Coronary artery (tissue), 2 donors: ENCODE results near the gene KCTD1.

ENCODE experiments used
- DNase-seq: peaks from one replicate; pipeline ENCODE4 v3.0.0-alpha.2; 2017; ENCODE audit warnings: low spot score
- H3K27ac ChIP-seq, 2 donors: fragments of 200-600 bp; sonication (generic); one replicate each; pipeline ENCODE4 v1.5.1; 2016 to 2019
- H3K4me3 ChIP-seq: fragments of 200-600 bp; sonication (generic); 2 replicates; pipeline ENCODE4 v1.5.1; 2016; ENCODE audit warnings: mild to moderate bottlenecking, moderate library complexity
- CTCF ChIP-seq: fragments of 200-600 bp; sonication (generic); IDR thresholded peaks from one replicate; pipeline ENCODE4 v1.5.1; 2019; ENCODE audit warnings: antibody characterized with exemption

KCTD1 gene

GRCh38 chr18:26556573-26556972, 8.2 kb upstream of the KCTD1 start:
- DNase-seq = no peak
- H3K27ac ChIP-seq = peak overlapping the region; percentile 43 to 82
- no peak overlapping the region for H3K4me3 ChIP-seq
- TF ChIP-seq CTCF = no peak

GRCh38 chr18:26555804-26556553, 7.6 kb upstream of the KCTD1 start:
- no peak for TF ChIP-seq CTCF
- no peak overlapping the region for H3K4me3 ChIP-seq
- H3K27ac ChIP-seq = peak overlapping the region; percentile 43 to 82
- DNase-seq = no peak

- H3K4me3 ChIP-seq = no peak overlapping the region
Observed at GRCh38 chr18:26553943-26554342, 5.6 kb upstream of the KCTD1 start.

GRCh38 chr18:26551695-26552081, 3.3 kb upstream of the KCTD1 start:
- H3K27ac ChIP-seq = no peak overlapping the region

More at GRCh38 chr18:26553943-26554342, 5.6 kb upstream of the KCTD1 start:
- no peak for DNase-seq
- TF ChIP-seq CTCF = no peak
- H3K27ac ChIP-seq = no peak overlapping the region

GRCh38 chr18:26550998-26551694, 2.8 kb upstream of the KCTD1 start:
- TF ChIP-seq CTCF = no peak
- Histone ChIP-seq H3K27ac (peak overlapping the region; percentile 80 to 82), H3K4me3 (peak overlapping the region; percentile 86)
- DNase-seq = peak; percentile 79

More at GRCh38 chr18:26551695-26552081, 3.3 kb upstream of the KCTD1 start:
- H3K4me3 ChIP-seq = no peak overlapping the region
- TF ChIP-seq CTCF = no peak
- no peak for DNase-seq

- H3K4me3 ChIP-seq = peak overlapping the region; percentile 86
- peak; percentile 87 for DNase-seq
- peak overlapping the region; percentile 80 to 82 for H3K27ac ChIP-seq
- TF ChIP-seq CTCF = no peak
Observed at GRCh38 chr18:26549263-26550094, 1.1 kb upstream of the KCTD1 start.
